HepG2 (cell line): ENCODE measurements around the gene RPL37. TPM values are rescaled to one million over a fixed set of nuclear protein-coding genes. Genes with fewer than 3 reads are reported as not detected.

Source experiments
- BRD4 ChIP-seq: sonication (generic); formaldehyde crosslinking; IDR thresholded peaks from 2 replicates; pipeline ENCODE4 v1.4.0; 2020; ENCODE audit warnings: missing genetic modification reagents
- FOSL1 ChIP-seq: sonication (generic); formaldehyde crosslinking; IDR thresholded peaks from 2 replicates; pipeline ENCODE4 v1.9.0; 2021; ENCODE audit warnings: missing genetic modification reagents, borderline replicate concordance
- GFI1 ChIP-seq: sonication (generic); formaldehyde crosslinking; IDR thresholded peaks from 2 replicates; pipeline ENCODE4 v1.5.0; 2020; ENCODE audit warnings: missing genetic modification reagents, mild to moderate bottlenecking, borderline replicate concordance
- IRF2 ChIP-seq: IDR thresholded peaks from 2 replicates; pipeline ENCODE4 v1.6.1; 2018; ENCODE audit warnings: missing genetic modification reagents, missing compliant biosample characterization
- KMT2A ChIP-seq: sonication (generic); formaldehyde crosslinking; IDR thresholded peaks from 2 replicates; pipeline ENCODE4 v1.4.0; 2020; ENCODE audit warnings: missing genetic modification reagents
- MBD4 ChIP-seq: IDR thresholded peaks from 2 replicates; pipeline ENCODE4 v1.6.1; 2012; ENCODE audit warnings: low read length, inconsistent platforms, borderline replicate concordance
- PAF1 ChIP-seq: IDR thresholded peaks from 2 replicates; pipeline ENCODE4 v1.6.1; 2016; ENCODE audit warnings: missing genetic modification reagents, missing compliant biosample characterization
- PCBP2 ChIP-seq: fragments of 200-400 bp; formaldehyde crosslinking; optimal IDR thresholded peaks from 2 replicates; pipeline ENCODE3; 2018; ENCODE audit warnings: low read length, low read depth; ENCODE audit not compliant: poor library complexity, severe bottlenecking
- PHF5A ChIP-seq: IDR thresholded peaks from one replicate; pipeline ENCODE4 v1.6.1; 2018; ENCODE audit warnings: low read depth, missing genetic modification reagents; ENCODE audit not compliant: unreplicated experiment
- RAD21 ChIP-seq: fragments of 450-650 bp; formaldehyde crosslinking; IDR thresholded peaks from 2 replicates; pipeline ENCODE4 v1.5.0; 2020; ENCODE audit warnings: mild to moderate bottlenecking
- TBL1XR1 ChIP-seq: fragments of 150-350 bp; IDR thresholded peaks from 2 replicates; pipeline ENCODE4 v1.6.1; 2014; ENCODE audit warnings: borderline replicate concordance, low read length; ENCODE audit not compliant: partially characterized antibody
- TMF1 ChIP-seq: sonication (generic); formaldehyde crosslinking; IDR thresholded peaks from 2 replicates; pipeline ENCODE4 v1.8.1; 2022; ENCODE audit warnings: low read depth, missing genetic modification reagents
- ZFP90 ChIP-seq: sonication (generic); formaldehyde crosslinking; IDR thresholded peaks from 2 replicates; pipeline ENCODE4 v1.8.0; 2022; ENCODE audit warnings: missing genetic modification reagents, mild to moderate bottlenecking, inconsistent platforms, borderline replicate concordance
- ZNF34 ChIP-seq: sonication (generic); formaldehyde crosslinking; IDR thresholded peaks from 2 replicates; pipeline ENCODE4 v1.4.0; 2020; ENCODE audit warnings: mild to moderate bottlenecking, missing genetic modification reagents, borderline replicate concordance
- ZNF446 ChIP-seq: sonication (generic); formaldehyde crosslinking; IDR thresholded peaks from 2 replicates; pipeline ENCODE4 v1.5.0; 2020; ENCODE audit warnings: mild to moderate bottlenecking, missing genetic modification reagents
- ZNF775 ChIP-seq: sonication (generic); formaldehyde crosslinking; IDR thresholded peaks from 2 replicates; pipeline ENCODE4 v1.4.0; 2020; ENCODE audit warnings: missing genetic modification reagents, mild to moderate bottlenecking, moderate library complexity, borderline replicate concordance
- ZNF839 ChIP-seq: sonication (generic); formaldehyde crosslinking; IDR thresholded peaks from 2 replicates; pipeline ENCODE4 v1.4.0; 2020; ENCODE audit warnings: missing genetic modification reagents, mild to moderate bottlenecking, borderline replicate concordance
- polyA plus RNA-seq, 8 experiments: library from polyadenylated mRNA; depleted of rRNA in 3 of 8; stranded (reverse) in 7 of 8; unstranded in 1 of 8; fragments of >200 nt; fragmentation: Illumina TruSeq in 4 of 8; extraction: Trizol in 4 of 8; gene quantifications; 2 replicates each; pipeline versions ENCODE4 v1.2.1 to v1.2.3, GENCODE V29; 2011 to 2016; ENCODE audit warnings: low read depth in 4 of 8, missing spikeins in 1 of 8, mixed read lengths in 1 of 8; ENCODE audit not compliant: insufficient read depth in 1 of 8
- total RNA-seq, 5 experiments: library from RNA; depleted of rRNA; stranded (reverse); fragments of >200 nt; fragmentation: Illumina TruSeq; extraction: Trizol; gene quantifications; 2 replicates each; pipeline ENCODE4 v1.2.3, GENCODE V29; 2016; ENCODE audit warnings: low read depth in 1 of 5
- TF ChIP-seq, protein P1 (sequence below): sonication (generic); formaldehyde crosslinking; IDR thresholded peaks from 2 replicates; pipeline ENCODE4 v1.4.0; 2020; ENCODE audit warnings: missing genetic modification reagents, mild to moderate bottlenecking, borderline replicate concordance
- TF ChIP-seq, protein P2 (sequence below): sonication (generic); formaldehyde crosslinking; IDR thresholded peaks from 2 replicates; pipeline ENCODE4 v1.4.0; 2020; ENCODE audit warnings: mild to moderate bottlenecking, missing genetic modification reagents
- TF ChIP-seq, protein P3 (sequence below): sonication (generic); formaldehyde crosslinking; IDR thresholded peaks from 2 replicates; pipeline ENCODE4 v1.5.0; 2020; ENCODE audit warnings: mild to moderate bottlenecking, low read depth, missing genetic modification reagents, borderline replicate concordance
- TF ChIP-seq, protein P4 (sequence below): sonication (generic); formaldehyde crosslinking; IDR thresholded peaks from 2 replicates; pipeline ENCODE4 v1.8.1; 2023; ENCODE audit warnings: mild to moderate bottlenecking, inconsistent platforms, moderate library complexity, missing genetic modification reagents, borderline replicate concordance

RPL37 gene
- total and polyA plus RNA-seq, 2 of the 13 experiments (the other 11 are each of a cell fraction or from before 2014, with no cell fraction given): 1,981 to 3,367 TPM

DNA sequence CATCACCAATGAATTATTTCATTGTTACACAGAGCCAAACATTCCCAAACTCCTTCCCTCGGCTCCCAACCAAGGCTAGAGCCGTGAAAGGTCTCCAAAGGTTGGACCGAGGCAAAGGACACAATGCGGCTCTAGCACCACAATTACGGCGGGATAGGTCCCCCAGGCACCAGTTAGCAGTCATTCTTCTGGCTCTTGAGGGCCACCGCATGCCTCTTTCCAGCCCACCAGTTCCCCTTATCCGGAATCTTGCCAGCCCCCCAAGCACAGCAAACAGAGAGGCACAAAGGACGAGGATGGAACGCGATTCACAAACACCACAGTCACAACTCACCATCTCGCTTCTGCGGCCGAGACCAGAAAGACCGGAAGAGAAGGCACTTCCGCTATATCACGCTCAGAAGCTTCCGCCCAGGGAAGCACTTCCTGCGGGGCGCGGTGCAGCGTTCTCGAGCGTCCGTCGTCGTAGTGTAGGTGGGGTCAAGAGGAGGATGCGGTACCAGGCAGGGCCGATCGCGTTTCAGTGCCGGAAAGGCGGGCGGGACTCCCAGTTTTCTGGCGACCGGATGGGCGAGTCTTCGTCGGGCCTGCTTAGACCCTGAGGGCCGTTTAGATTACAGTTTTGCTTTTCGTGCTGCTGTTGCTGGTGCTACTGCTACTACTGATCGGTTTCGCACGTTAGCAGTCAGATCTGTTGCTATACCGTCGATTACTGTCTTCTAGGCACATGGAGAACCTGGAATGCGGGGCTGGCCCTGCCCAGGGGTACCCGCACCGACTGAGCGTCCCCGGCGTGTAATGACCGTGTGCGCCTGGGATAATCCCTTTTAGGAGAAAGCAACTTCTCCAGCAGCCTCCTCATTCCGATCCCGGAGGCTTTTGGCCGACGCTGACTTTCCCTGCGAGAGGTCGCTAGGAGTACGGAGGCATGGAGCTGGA lies at the start of gene RPL37 (continued):
- TF ChIP-seq, protein P1, sequence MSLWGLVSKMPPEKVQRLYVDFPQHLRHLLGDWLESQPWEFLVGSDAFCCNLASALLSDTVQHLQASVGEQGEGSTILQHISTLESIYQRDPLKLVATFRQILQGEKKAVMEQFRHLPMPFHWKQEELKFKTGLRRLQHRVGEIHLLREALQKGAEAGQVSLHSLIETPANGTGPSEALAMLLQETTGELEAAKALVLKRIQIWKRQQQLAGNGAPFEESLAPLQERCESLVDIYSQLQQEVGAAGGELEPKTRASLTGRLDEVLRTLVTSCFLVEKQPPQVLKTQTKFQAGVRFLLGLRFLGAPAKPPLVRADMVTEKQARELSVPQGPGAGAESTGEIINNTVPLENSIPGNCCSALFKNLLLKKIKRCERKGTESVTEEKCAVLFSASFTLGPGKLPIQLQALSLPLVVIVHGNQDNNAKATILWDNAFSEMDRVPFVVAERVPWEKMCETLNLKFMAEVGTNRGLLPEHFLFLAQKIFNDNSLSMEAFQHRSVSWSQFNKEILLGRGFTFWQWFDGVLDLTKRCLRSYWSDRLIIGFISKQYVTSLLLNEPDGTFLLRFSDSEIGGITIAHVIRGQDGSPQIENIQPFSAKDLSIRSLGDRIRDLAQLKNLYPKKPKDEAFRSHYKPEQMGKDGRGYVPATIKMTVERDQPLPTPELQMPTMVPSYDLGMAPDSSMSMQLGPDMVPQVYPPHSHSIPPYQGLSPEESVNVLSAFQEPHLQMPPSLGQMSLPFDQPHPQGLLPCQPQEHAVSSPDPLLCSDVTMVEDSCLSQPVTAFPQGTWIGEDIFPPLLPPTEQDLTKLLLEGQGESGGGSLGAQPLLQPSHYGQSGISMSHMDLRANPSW (CRISPR knock-in tag): peak; percentile 74; the same call in 1 of the 2 replicates
- TF ChIP-seq GFI1 (CRISPR knock-in tag) (no peak), ZFP90 (peak; percentile 84; the same call in 1 of the 2 replicates), FOSL1 (CRISPR knock-in tag) (no peak), MBD4 (no peak), KMT2A (CRISPR knock-in tag) (peak; percentile 100), ZNF446 (no peak; the same call in 1 of the 2 replicates), RAD21 (CRISPR knock-in tag) (no peak; the same call in 1 of the 2 replicates), TBL1XR1 (peak; percentile 85), ZNF775 (CRISPR knock-in tag) (no peak; the same call in 1 of the 2 replicates), PHF5A (CRISPR knock-in tag) (peak; percentile 98), PCBP2 (no peak), ZNF34 (CRISPR knock-in tag) (peak; percentile 98), ZNF839 (peak; percentile 60; the same call in 1 of the 2 replicates), IRF2 (peak; percentile 98), BRD4 (peak; percentile 92), TMF1 (CRISPR knock-in tag) (peak; percentile 64), PAF1 (CRISPR knock-in tag) (no peak)
- TF ChIP-seq, protein P2, sequence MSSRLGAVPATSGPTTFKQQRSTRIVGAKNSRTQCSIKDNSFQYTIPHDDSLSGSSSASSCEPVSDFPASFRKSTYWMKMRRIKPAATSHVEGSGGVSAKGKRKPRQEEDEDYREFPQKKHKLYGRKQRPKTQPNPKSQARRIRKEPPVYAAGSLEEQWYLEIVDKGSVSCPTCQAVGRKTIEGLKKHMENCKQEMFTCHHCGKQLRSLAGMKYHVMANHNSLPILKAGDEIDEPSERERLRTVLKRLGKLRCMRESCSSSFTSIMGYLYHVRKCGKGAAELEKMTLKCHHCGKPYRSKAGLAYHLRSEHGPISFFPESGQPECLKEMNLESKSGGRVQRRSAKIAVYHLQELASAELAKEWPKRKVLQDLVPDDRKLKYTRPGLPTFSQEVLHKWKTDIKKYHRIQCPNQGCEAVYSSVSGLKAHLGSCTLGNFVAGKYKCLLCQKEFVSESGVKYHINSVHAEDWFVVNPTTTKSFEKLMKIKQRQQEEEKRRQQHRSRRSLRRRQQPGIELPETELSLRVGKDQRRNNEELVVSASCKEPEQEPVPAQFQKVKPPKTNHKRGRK (CRISPR knock-in tag): no peak
- TF ChIP-seq, protein P3, sequence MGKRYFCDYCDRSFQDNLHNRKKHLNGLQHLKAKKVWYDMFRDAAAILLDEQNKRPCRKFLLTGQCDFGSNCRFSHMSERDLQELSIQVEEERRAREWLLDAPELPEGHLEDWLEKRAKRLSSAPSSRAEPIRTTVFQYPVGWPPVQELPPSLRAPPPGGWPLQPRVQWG (CRISPR knock-in tag): no peak
- TF ChIP-seq, protein P4, sequence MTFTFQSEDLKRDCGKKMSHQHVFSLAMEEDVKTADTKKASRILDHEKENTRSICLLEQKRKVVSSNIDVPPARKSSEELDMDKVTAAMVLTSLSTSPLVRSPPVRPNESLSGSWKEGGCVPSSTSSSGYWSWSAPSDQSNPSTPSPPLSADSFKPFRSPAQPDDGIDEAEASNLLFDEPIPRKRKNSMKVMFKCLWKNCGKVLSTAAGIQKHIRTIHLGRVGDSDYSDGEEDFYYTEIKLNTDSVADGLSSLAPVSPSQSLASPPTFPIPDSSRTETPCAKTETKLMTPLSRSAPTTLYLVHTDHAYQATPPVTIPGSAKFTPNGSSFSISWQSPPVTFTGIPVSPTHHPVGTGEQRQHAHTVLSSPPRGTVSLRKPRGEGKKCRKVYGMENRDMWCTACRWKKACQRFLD (CRISPR knock-in tag): no peak; the same call in 1 of the 2 replicates
